Osteoblast (primary cell): ENCODE data around the gene UNC13C. TPM values are rescaled to one million over a fixed set of nuclear protein-coding genes. Genes with fewer than 3 reads are reported as not detected.

Source experiments
- DNase-seq: peaks from one replicate; pipeline ENCODE4 v3.0.0; 2011; ENCODE audit warnings: low spot score, mixed read lengths; ENCODE audit not compliant: insufficient read length; ENCODE audit errors: missing footprints
- H2AFZ ChIP-seq: 2 replicates; pipeline ENCODE4 v1.6.0; 2011; ENCODE audit warnings: mild to moderate bottlenecking, low read length
- H3K27ac ChIP-seq: 2 replicates; pipeline ENCODE4 v1.5.1; 2011; ENCODE audit warnings: mild to moderate bottlenecking, low read depth, low read length, moderate library complexity
- H3K27me3 ChIP-seq: 2 replicates; pipeline ENCODE4 v1.6.0; 2012; ENCODE audit warnings: mild to moderate bottlenecking, control low read depth, inconsistent platforms, low read length, moderate library complexity; ENCODE audit not compliant: insufficient read depth
- H3K36me3 ChIP-seq: 2 replicates; pipeline ENCODE4 v1.5.1; 2011; ENCODE audit warnings: mild to moderate bottlenecking, low read length, control low read depth, moderate library complexity; ENCODE audit not compliant: insufficient read depth
- H3K4me1 ChIP-seq: 2 replicates; pipeline ENCODE4 v1.5.1; 2011; ENCODE audit warnings: mild to moderate bottlenecking, low read length, control low read depth, moderate library complexity; ENCODE audit not compliant: insufficient read depth
- H3K4me2 ChIP-seq: 2 replicates; pipeline ENCODE4 v1.6.0; 2011; ENCODE audit warnings: mild to moderate bottlenecking, low read length; ENCODE audit not compliant: insufficient read depth
- H3K4me3 ChIP-seq: fragments of 200-600 bp; sonication (generic); 3 replicates; pipeline ENCODE4 v1.5.1; 2012; ENCODE audit warnings: mild to moderate bottlenecking, low read length, inconsistent platforms; ENCODE audit not compliant: insufficient read depth
- H3K79me2 ChIP-seq: 2 replicates; pipeline ENCODE4 v1.6.0; 2012; ENCODE audit warnings: mild to moderate bottlenecking, low read length, control low read depth, inconsistent platforms; ENCODE audit not compliant: insufficient read depth
- H3K9me3 ChIP-seq: 2 replicates; pipeline ENCODE4 v1.5.1; 2011; ENCODE audit warnings: low read depth, low read length, control low read depth
- H4K20me1 ChIP-seq: 2 replicates; pipeline ENCODE4 v1.6.0; 2012; ENCODE audit warnings: mild to moderate bottlenecking, low read length, control low read depth; ENCODE audit not compliant: insufficient read depth
- total RNA-seq: library from RNA; depleted of rRNA; stranded (reverse); fragments of >200 nt; gene quantifications from 2 replicates; pipeline ENCODE4 v1.2.3, GENCODE V29; 2012
- TF ChIP-seq, protein P1 (sequence below): IDR thresholded peaks from 2 replicates; pipeline ENCODE4 v1.5.1; 2011; ENCODE audit warnings: mild to moderate bottlenecking, low read depth, low read length, moderate library complexity; ENCODE audit errors: extremely low read depth

UNC13C gene
- total RNA-seq, 1 donor = not detected

DNA sequence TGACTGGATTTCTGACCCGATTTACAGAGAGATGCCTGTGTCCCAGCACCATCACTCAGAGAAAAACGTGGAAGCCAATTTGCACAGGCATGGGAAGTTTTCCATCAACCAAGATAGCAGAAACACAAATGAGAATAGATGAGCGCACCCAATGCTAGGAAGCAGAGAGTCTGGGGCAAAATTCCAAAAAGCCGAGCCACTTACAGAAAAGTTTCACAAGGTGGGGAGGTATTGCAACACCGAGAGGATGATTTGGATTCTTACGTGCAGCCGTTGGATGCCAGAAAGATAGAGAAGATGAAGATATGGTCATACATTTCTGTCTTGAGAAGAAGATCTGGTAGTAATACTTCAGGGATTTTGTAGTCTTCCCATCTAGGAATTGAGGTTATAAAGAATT lies 57.4 kb downstream of the UNC13C start:
- Histone ChIP-seq H3K27me3 (no peaks in the 10 kb centered on the region), H2AFZ (no peak overlapping the region)
- no peak for DNase-seq

DNA sequence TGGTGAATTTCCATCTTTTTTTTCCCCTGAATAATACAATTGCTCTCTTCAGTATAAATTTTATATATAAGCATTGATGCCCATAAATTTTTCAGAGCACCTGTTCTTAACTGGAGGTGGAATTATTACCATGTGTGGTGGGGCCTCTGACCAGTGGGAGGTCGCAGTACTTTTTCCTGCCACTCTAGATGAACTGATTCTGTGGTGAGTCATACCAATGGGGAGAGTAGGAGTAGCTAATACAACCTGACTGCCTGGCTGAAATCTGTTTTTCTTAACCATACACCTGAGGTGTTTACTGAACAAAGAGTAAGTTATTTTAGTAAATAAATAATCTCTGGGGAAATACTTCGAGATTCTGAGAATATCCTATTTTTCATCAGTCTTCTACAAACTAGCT lies 67.2 kb downstream of the UNC13C start:
- Histone ChIP-seq H3K9me3 (peaks cover 3% of the 10 kb centered on the region), H4K20me1 (no peaks in the 10 kb centered on the region), H3K36me3 (no peaks in the 10 kb centered on the region), H3K4me2 (no peak overlapping the region), H3K4me3 (no peak overlapping the region), H3K4me1 (no peaks in the 10 kb centered on the region), H2AFZ (no peak overlapping the region), H3K79me2 (no peaks in the 10 kb centered on the region), H3K27ac (no peak overlapping the region), H3K27me3 (no peaks in the 10 kb centered on the region)
- TF ChIP-seq, protein P1, sequence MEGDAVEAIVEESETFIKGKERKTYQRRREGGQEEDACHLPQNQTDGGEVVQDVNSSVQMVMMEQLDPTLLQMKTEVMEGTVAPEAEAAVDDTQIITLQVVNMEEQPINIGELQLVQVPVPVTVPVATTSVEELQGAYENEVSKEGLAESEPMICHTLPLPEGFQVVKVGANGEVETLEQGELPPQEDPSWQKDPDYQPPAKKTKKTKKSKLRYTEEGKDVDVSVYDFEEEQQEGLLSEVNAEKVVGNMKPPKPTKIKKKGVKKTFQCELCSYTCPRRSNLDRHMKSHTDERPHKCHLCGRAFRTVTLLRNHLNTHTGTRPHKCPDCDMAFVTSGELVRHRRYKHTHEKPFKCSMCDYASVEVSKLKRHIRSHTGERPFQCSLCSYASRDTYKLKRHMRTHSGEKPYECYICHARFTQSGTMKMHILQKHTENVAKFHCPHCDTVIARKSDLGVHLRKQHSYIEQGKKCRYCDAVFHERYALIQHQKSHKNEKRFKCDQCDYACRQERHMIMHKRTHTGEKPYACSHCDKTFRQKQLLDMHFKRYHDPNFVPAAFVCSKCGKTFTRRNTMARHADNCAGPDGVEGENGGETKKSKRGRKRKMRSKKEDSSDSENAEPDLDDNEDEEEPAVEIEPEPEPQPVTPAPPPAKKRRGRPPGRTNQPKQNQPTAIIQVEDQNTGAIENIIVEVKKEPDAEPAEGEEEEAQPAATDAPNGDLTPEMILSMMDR = no peak
- DNase-seq = no peak

More for the DNA sequence above, 57.4 kb downstream of the UNC13C start:
- no peaks in the 10 kb centered on the region for H3K36me3 ChIP-seq
- H3K79me2 ChIP-seq = no peaks in the 10 kb centered on the region
- H4K20me1 ChIP-seq = no peaks in the 10 kb centered on the region
- no peaks in the 10 kb centered on the region for H3K4me1 ChIP-seq
- TF ChIP-seq, protein P1 = no peak
- H3K4me2 ChIP-seq = no peak overlapping the region
- H3K9me3 ChIP-seq = no peaks in the 10 kb centered on the region
- no peak overlapping the region for H3K4me3 ChIP-seq
- H3K27ac ChIP-seq = no peak overlapping the region

DNA sequence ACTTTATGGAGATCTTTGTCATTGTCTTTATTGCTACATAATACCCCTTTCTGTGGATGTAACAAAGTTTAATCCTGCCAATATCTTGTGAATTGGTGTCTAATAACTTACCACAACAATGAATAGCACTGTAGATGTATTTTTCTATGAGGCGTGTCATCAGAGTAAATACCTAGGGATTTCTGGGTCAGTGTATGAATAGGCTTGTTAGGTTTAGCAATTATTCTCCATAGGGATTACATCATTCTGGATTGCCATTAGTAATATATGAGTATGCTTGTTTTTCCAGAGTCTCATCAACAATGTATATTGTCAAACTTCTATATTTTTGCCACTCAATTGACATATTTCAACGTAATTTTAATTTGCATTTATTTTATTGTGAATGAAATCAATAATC lies 67.9 kb downstream of the UNC13C start:
- TF ChIP-seq, protein P1 = no peak
- Histone ChIP-seq H3K4me1 (no peaks in the 10 kb centered on the region), H3K27me3 (no peaks in the 10 kb centered on the region), H3K79me2 (no peaks in the 10 kb centered on the region), H2AFZ (no peak overlapping the region), H3K9me3 (peaks cover 3% of the 10 kb centered on the region), H3K4me2 (no peak overlapping the region), H4K20me1 (no peaks in the 10 kb centered on the region), H3K27ac (no peak overlapping the region), H3K4me3 (no peak overlapping the region), H3K36me3 (no peaks in the 10 kb centered on the region)
- no peak for DNase-seq

DNA sequence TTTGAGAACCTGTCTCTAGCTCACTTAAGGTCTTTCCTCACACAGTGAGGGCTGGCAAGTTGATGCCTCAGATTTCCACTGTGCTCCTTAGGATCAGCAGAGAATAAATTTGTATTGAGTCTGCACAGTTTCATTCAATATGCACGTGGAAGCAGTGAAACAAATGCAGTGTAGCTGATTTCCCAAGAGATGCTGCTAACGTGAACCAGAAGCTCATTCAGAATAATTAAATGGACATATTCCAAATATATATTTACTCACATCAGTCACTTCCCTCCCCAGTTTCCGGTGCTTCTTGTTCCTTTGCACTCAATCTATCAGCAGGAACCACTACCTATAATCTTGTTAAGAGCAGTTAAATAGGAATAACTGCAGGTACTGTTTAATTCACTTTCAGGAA lies 86.1 kb downstream of the UNC13C start:
- no peaks in the 10 kb centered on the region for H3K9me3 ChIP-seq
- H4K20me1 ChIP-seq = no peaks in the 10 kb centered on the region
- no peaks in the 10 kb centered on the region for H3K27me3 ChIP-seq
- no peak overlapping the region for H3K4me3 ChIP-seq
- no peak overlapping the region for H3K4me2 ChIP-seq
- no peaks in the 10 kb centered on the region for H3K36me3 ChIP-seq
- H2AFZ ChIP-seq = no peak overlapping the region
- H3K4me1 ChIP-seq = no peaks in the 10 kb centered on the region
- H3K79me2 ChIP-seq = no peaks in the 10 kb centered on the region
- TF ChIP-seq, protein P1 = no peak
- H3K27ac ChIP-seq = no peak overlapping the region
- DNase-seq = no peak
